GM21576 (cell line): ENCODE data around the gene RPL10.

Experiments
- ATAC-seq: cut with Tn5 transposase; IDR thresholded peaks from one replicate; pipeline ENCODE4 v1.9.1; 2021; ENCODE audit warnings: mild to moderate bottlenecking, moderate library complexity; ENCODE audit not compliant: unreplicated experiment

RPL10 gene

DNA sequence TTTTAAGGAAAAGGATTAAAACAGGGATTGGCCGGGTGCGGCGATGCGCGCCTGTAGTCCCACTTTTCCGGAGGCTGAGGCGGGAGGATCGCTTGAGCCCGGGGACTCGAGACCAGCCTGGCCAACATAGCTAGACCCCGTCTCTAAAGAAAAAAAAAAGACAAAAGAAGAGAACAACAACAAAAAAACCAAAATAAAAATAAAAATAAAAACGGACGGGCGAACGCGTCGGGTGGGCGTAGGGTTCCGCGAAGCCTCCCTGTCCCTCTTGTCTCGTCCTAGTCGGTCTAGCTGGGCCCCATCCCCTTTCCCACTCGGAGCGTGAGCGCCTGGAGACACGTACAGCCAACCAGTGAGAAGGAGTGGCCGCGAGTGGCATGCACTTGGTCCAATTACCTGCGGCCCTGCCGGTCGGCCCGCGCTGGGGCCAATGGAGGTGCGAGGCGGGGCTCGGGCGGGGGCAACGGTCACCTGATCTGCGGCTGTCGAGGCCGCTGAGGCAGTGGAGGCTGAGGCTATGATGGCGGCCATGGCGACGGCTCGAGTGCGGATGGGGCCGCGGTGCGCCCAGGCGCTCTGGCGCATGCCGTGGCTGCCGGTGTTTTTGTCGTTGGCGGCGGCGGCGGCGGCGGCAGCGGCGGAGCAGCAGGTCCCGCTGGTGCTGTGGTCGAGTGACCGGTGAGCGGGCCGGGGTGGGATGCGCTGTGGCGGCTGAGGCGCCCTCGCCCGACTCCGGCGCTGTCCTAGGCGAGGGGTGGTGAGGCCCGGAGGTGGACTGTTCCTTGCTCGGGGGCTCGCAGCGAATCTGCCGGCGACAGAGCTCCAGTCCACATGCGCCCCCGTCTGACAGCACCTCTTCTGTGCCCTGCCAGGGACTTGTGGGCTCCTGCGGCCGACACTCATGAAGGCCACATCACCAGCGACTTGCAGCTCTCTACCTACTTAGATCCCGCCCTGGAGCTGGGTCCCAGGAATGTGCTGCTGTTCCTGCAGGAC is 30.3 kb downstream of the RPL10 start, which contains the start of gene ATP6AP1:
Gene ATP6AP1, plus strand, starts transcription at position 502 of the 996 bp plus-strand sequence. Its CDS starts 16 bp downstream, at position 518.
- peak; percentile 95 for ATAC-seq

DNA sequence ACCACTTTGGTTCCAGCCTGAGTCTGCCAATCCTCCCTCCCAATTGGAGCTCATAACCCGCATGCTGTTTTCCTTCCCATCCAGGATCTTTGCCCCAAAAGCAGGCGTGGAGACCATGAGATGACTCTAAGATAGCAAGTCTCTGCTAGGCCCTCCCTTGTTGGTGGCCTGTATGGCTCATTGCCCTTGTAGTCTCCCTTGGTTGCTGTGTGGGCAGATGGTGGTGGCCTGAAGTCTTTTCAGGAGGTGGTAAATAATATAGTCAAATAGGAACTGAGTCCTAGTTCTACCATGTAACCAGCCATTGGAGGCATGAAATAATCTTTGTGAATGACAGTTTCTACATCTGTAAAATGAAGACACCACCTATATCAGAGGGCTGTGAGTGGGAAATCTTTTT is 31.5 kb downstream of the RPL10 start:
- no peak for ATAC-seq

GRCh38 chrX:154430479-154430878 is 32.3 kb downstream of the RPL10 start:
- no peak for ATAC-seq

DNA sequence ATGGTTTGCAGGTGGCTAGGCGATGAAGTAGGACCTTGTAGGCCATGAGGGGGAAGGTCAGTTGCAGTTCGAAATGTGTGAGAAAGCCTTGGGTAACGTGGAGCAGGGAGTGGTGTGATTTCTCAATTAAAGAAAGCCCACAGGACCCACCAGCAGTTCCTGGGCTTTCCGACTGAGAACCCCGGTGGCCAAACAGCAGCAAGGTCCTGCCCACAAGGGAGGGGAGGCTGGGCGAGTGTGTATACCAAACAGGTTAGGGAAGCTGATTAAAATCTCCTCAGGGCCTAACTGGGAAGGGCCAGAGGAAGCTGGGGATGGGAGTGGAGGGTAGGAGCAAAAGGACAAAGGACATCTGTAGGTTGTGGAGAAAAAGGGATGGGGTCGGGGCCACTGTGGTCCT is 32.7 kb downstream of the RPL10 start:
- no peak for ATAC-seq

DNA sequence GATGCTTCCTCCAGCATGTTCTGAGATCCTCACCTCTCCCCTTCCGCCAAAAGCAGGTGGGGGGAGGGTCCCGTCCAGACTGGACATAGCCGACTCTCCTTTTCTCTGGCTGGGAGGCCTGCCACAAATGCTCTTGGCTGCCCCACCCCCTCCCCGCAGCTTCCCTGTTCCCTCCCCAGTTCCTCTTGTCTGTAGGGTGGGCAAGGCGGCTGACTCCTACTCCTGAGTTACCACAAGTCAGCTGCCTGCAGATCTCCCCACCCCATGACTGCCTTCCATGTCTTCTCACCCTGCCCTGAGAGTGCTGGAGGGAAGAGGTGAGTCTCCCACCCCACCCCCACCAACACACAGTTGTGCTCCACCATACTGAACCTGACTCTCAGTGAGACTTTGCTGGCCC is 33.2 kb downstream of the RPL10 start:
- ATAC-seq = no peak

GRCh38 chrX:154432210-154432609 is 34.0 kb downstream of the RPL10 start:
- ATAC-seq = no peak

GRCh38 chrX:154433605-154434004 is 35.4 kb downstream of the RPL10 start:
- ATAC-seq = no peak

- no peak for ATAC-seq
Measured at GRCh38 chrX:154434394-154435168, 36.4 kb downstream of the RPL10 start.

DNA sequence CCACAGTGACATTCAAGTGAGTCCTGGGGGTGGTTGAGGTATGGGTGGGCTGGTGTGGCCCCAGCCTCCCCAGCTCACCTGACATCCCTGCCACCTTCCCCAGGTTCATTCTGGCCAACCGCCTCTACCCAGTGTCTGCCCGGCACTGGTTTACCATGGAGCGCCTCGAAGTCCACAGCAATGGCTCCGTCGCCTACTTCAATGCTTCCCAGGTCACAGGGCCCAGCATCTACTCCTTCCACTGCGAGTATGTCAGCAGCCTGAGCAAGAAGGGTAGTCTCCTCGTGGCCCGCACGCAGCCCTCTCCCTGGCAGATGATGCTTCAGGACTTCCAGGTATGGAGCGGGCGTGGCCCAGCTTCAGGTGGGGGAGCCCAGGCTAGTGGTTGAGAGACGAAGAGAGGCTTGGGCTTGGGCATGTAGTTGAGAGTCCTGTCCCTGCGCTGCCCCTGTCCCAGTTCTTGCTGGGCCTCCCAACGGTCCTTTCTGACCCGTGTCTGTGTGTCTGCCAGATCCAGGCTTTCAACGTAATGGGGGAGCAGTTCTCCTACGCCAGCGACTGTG is 37.1 kb downstream of the RPL10 start:
- no peak for ATAC-seq

DNA sequence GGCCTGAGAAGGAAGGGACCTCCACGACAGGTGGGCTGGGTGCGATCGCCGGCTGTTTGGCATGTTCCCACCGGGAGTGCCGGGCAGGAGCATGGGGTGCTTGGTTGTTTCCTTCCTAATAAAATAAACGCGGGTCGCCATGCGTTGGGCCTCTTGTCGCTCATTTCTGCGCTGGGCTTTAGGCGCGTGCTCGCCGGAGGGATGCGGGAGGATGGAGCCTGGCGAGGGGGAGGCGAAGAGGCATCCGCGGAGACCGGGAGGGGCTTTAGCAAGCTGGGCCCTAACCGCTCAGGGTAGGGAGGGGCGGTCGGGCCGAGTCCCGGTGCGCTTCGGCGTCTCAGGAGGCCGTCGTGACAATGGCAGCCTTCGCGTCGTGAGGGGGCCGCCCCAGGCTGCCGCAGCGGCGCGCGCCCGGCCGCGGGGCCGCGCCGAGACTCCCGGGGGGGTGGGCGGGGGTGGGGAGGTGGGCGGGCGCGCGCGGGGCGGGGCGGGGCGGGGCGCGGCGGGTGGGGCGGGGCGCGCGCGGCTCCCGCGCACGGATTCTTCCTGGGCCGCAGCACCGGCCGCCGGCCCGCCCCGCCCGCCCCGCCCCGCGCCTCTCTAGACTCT is 38.3 kb downstream of the RPL10 start:
- ATAC-seq = no peak

DNA sequence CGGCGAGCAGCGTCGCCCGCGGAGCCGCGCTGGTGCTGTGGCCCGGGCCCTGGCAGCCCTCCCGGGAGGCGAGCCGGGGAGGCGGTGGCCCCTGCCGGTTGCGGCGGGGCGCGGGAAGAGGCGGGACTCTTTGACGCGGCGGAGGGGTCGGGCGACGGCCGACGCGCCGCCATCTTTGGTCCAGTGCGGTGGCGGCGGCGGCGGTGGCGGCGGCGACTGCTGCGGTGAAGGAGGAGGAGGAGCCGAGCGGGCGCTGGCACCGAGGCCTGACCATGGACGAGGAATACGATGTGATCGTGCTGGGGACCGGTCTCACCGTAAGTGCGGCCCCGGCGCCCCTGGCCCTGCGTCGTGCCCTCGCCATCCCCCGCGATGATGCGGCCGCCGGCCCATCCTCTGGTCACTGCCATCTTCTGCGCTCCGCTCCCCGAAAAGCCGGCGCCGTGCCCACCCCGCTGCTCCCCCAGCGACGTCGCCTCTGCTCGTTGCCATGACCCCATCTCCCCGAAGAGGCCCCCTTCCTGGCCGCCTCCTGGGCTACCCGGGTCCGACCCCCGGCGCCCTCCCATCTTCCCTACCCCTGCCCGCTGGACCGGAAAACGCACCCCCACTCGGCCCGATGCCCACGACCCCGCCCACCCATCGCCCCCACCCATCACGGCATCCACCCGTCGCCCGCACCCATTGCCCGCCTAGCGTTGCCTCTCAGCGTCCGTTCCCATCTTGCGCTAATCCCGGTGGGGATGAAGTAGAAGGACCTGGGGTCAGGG is 39.0 kb downstream of the RPL10 start, which contains the start of gene GDI1:
Gene GDI1, plus strand, starts transcription at position 172 of the 770 bp plus-strand sequence. Its CDS starts 101 bp downstream, at position 273.
- no peak for ATAC-seq

- ATAC-seq = no peak
Measured at GRCh38 chrX:154437971-154438893, 40.1 kb downstream of the RPL10 start.

DNA sequence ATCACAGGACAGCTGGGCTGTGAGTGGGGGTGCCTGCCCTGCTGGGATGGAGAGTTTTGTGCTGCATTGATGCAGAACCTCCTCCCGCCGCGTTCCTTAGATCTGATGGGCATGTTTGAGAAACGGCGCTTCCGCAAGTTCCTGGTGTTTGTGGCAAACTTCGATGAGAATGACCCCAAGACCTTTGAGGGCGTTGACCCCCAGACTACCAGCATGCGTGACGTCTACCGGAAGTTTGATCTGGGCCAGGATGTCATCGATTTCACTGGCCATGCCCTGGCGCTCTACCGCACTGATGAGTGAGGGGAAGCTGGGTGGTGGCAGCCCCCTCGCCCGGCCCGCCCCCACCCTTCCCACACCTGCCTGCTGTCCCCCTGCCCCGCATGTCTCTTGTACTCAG is 41.7 kb downstream of the RPL10 start:
- no peak for ATAC-seq

DNA sequence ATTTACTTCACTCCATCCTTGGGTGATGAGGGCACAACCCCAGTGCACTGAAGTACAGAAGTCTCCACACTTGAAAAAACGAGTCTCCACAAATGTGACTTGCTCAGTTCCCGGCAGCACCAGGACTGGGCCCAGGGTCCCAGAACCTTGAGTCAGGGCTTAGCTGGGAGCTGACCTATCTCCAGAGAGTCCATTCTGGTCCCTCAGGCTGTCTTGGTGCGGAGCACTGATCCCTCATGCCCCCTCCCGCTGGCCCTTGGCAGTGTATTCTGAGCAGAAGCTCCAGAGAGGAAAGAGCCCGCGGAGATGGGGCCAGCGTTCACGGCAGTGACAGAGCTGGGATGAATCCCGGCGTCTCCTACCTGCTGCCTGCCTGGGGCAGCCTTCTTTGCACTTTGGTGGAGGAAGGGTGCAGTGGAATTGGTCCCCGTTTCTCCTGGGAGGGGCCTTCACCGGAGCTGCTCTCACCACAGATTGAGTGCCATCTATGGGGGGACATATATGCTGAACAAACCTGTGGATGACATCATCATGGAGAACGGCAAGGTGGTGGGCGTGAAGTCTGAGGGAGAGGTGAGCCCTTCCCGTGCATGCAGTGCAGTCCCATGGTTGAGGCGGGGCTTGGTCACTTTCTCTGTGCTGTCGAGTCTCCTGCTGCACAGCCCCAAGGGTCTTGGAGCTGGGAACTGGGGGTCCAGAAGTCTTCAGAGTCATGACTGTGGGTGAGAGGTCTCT is 42.6 kb downstream of the RPL10 start:
- no peak for ATAC-seq

DNA sequence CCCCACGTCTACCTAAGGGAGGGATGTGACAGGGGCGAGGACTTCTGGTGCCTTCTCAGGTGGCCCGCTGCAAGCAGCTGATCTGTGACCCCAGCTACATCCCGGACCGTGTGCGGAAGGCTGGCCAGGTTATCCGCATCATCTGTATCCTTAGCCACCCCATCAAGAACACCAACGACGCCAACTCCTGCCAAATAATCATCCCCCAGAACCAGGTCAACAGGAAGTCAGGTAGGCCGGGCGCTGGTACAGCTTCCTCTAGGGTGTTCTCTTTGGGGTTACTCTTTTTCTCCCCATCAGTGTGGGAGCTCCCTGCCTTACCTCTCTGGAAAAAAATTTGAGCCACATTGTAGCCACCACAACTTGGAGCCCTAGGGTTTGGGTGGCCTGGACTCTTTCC is 43.4 kb downstream of the RPL10 start:
- no peak for ATAC-seq

DNA sequence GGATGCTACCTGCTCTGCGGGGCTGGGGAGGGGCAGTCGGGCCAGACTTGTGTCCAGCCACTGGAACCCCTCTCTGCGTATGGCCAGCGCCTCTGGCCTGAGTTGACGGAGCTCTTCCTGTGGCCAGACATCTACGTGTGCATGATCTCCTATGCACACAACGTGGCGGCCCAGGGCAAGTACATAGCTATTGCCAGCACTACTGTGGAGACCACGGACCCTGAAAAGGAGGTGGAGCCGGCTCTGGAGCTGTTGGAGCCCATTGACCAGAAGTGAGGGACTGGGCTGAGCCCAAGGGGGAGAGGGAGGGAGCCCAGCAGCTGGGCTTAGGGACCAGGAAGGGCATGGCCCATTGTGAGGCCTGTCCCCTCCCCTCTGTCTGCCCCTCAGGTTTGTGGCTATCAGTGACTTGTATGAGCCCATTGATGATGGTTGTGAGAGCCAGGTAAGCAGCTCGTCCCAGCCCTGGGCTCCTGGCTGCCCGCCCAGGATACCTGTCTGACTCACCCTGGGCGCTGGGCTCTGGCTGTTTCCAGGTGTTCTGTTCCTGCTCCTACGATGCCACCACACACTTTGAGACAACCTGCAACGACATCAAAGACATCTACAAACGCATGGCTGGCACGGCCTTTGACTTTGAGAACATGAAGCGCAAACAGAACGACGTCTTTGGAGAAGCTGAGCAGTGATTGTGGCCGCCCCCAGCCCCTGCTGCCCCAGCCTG is 44.0 kb downstream of the RPL10 start:
- ATAC-seq = no peak

GRCh38 chrX:154443479-154443910 is 45.3 kb downstream of the RPL10 start:
- ATAC-seq = no peak
